ENCODE data around the gene CLPTM1L. TPM values are rescaled to one million over a fixed set of nuclear protein-coding genes. Genes with fewer than 3 reads are reported as not detected.

Gene CLPTM1L
- polyA plus RNA-seq, 1 donor from 2014 or later, result 61.6 TPM

DNA sequence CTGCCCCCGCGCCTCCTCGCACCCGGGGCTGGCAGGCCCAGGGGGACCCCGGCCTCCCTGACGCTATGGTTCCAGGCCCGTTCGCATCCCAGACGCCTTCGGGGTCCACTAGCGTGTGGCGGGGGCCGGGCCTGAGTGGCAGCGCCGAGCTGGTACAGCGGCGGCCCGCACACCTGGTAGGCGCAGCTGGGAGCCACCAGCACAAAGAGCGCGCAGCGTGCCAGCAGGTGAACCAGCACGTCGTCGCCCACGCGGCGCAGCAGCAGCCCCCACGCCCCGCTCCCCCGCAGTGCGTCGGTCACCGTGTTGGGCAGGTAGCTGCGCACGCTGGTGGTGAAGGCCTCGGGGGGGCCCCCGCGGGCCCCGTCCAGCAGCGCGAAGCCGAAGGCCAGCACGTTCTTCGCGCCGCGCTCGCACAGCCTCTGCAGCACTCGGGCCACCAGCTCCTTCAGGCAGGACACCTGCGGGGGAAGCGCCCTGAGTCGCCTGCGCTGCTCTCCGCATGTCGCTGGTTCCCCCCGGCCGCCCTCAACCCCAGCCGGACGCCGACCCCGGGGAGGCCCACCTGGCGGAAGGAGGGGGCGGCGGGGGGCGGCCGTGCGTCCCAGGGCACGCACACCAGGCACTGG is 50.6 kb downstream of the CLPTM1L start:
- Histone ChIP-seq H3K36me3 (ENCODE audit: insufficient read depth, low read length) (no peaks in the 10 kb centered on the region), H3K9me3 (ENCODE audit: low read length) (no peaks in the 10 kb centered on the region), H4K20me1 (ENCODE audit: insufficient read depth) (no peaks in the 10 kb centered on the region), H3K4me2 (ENCODE audit: low read length) (no peak overlapping the region), H3K27me3 (ENCODE audit: insufficient read depth, low read depth, low read length) (peaks cover 21% of the 10 kb centered on the region), H3K27ac (ENCODE audit: low read length) (no peak overlapping the region), H3F3A (ENCODE audit: insufficient read depth, low read length, poor library complexity, severe bottlenecking) (no peaks in the 10 kb centered on the region), H3K9ac (ENCODE audit: low read length) (no peak overlapping the region), H3K9me2 (ENCODE audit: insufficient read depth, low read length) (no peaks in the 10 kb centered on the region), H2AFZ (ENCODE audit: low read depth, low read length) (no peak overlapping the region), H3K4me3 (ENCODE audit: low read length) (peak overlapping the region; percentile 57), H3K79me2 (replicated peaks; ENCODE audit: insufficient read depth, low read length) (no peaks in the 10 kb centered on the region)
- TF ChIP-seq TAF1 (IDR thresholded peaks at IDR 0.05; ENCODE audit: low read depth) (no peak), SMC3 (conservative IDR thresholded peaks at IDR 0.05; ENCODE audit: poor library complexity) (no peak), MXI1 (conservative IDR thresholded peaks at IDR 0.05; ENCODE audit: poor library complexity, severe bottlenecking) (no peak), RAD21 (conservative IDR thresholded peaks at IDR 0.05) (no peak), EP300 (conservative IDR thresholded peaks at IDR 0.05; ENCODE audit: poor library complexity, severe bottlenecking) (no peak), EZH2 (IDR thresholded peaks at IDR 0.05; ENCODE audit: borderline replicate concordance, insufficient read depth, low read length, poor library complexity, severe bottlenecking) (no peak), POLR2AphosphoS5 (IDR thresholded peaks at IDR 0.05) (no peak)
- TF ChIP-seq, protein P1, sequence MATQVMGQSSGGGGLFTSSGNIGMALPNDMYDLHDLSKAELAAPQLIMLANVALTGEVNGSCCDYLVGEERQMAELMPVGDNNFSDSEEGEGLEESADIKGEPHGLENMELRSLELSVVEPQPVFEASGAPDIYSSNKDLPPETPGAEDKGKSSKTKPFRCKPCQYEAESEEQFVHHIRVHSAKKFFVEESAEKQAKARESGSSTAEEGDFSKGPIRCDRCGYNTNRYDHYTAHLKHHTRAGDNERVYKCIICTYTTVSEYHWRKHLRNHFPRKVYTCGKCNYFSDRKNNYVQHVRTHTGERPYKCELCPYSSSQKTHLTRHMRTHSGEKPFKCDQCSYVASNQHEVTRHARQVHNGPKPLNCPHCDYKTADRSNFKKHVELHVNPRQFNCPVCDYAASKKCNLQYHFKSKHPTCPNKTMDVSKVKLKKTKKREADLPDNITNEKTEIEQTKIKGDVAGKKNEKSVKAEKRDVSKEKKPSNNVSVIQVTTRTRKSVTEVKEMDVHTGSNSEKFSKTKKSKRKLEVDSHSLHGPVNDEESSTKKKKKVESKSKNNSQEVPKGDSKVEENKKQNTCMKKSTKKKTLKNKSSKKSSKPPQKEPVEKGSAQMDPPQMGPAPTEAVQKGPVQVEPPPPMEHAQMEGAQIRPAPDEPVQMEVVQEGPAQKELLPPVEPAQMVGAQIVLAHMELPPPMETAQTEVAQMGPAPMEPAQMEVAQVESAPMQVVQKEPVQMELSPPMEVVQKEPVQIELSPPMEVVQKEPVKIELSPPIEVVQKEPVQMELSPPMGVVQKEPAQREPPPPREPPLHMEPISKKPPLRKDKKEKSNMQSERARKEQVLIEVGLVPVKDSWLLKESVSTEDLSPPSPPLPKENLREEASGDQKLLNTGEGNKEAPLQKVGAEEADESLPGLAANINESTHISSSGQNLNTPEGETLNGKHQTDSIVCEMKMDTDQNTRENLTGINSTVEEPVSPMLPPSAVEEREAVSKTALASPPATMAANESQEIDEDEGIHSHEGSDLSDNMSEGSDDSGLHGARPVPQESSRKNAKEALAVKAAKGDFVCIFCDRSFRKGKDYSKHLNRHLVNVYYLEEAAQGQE (IDR thresholded peaks at IDR 0.05; ENCODE audit: borderline replicate concordance), result no peak
- TF ChIP-seq, protein P2, sequence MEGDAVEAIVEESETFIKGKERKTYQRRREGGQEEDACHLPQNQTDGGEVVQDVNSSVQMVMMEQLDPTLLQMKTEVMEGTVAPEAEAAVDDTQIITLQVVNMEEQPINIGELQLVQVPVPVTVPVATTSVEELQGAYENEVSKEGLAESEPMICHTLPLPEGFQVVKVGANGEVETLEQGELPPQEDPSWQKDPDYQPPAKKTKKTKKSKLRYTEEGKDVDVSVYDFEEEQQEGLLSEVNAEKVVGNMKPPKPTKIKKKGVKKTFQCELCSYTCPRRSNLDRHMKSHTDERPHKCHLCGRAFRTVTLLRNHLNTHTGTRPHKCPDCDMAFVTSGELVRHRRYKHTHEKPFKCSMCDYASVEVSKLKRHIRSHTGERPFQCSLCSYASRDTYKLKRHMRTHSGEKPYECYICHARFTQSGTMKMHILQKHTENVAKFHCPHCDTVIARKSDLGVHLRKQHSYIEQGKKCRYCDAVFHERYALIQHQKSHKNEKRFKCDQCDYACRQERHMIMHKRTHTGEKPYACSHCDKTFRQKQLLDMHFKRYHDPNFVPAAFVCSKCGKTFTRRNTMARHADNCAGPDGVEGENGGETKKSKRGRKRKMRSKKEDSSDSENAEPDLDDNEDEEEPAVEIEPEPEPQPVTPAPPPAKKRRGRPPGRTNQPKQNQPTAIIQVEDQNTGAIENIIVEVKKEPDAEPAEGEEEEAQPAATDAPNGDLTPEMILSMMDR (IDR thresholded peaks at IDR 0.05; ENCODE audit: poor library complexity, severe bottlenecking), result no peak

DNA sequence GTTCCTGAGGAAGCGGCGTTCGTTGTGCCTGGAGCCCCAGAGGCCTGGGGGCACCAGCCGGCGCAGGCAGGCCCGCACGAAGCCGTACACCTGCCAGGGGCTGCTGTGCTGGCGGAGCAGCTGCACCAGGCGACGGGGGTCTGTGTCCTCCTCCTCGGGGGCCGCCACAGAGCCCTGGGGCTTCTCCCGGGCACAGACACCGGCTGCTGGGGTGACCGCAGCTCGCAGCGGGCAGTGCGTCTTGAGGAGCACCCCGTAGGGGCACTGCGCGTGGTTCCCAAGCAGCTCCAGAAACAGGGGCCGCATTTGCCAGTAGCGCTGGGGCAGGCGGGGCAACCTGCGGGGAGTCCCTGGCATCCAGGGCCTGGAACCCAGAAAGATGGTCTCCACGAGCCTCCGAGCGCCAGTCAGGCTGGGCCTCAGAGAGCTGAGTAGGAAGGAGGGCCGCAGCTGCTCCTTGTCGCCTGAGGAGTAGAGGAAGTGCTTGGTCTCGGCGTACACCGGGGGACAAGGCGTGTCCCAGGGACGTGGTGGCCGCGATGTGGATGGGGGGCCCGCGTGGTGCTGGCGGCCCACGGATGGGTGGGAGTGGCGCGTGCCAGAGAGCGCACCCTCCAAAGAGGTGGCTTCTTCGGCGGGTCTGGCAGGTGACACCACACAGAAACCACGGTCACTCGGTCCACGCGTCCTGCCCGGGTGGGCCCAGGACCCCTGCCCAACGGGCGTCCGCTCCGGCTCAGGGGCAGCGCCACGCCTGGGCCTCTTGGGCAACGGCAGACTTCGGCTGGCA is 51.3 kb downstream of the CLPTM1L start:
- Histone ChIP-seq H3F3A (ENCODE audit: insufficient read depth, low read length, poor library complexity, severe bottlenecking) (no peaks in the 10 kb centered on the region), H3K36me3 (ENCODE audit: insufficient read depth, low read length) (no peaks in the 10 kb centered on the region), H3K9me2 (ENCODE audit: insufficient read depth, low read length) (no peaks in the 10 kb centered on the region), H4K20me1 (ENCODE audit: insufficient read depth) (no peaks in the 10 kb centered on the region), H3K27me3 (ENCODE audit: insufficient read depth, low read depth, low read length) (peaks cover 21% of the 10 kb centered on the region), H3K9me3 (ENCODE audit: low read length) (no peaks in the 10 kb centered on the region), H3K9ac (ENCODE audit: low read length) (no peak overlapping the region), H3K27ac (ENCODE audit: low read length) (no peak overlapping the region), H3K79me2 (replicated peaks; ENCODE audit: insufficient read depth, low read length) (no peaks in the 10 kb centered on the region), H2AFZ (ENCODE audit: low read depth, low read length) (no peak overlapping the region), H3K4me2 (ENCODE audit: low read length) (no peak overlapping the region), H3K4me3 (ENCODE audit: low read length) (no peak overlapping the region)
- TF ChIP-seq POLR2AphosphoS5 (IDR thresholded peaks at IDR 0.05) (no peak), EP300 (conservative IDR thresholded peaks at IDR 0.05; ENCODE audit: poor library complexity, severe bottlenecking) (no peak), EZH2 (IDR thresholded peaks at IDR 0.05; ENCODE audit: borderline replicate concordance, insufficient read depth, low read length, poor library complexity, severe bottlenecking) (no peak), SMC3 (conservative IDR thresholded peaks at IDR 0.05; ENCODE audit: poor library complexity) (no peak), TAF1 (IDR thresholded peaks at IDR 0.05; ENCODE audit: low read depth) (no peak), MXI1 (conservative IDR thresholded peaks at IDR 0.05; ENCODE audit: poor library complexity, severe bottlenecking) (no peak), RAD21 (conservative IDR thresholded peaks at IDR 0.05) (no peak)
- TF ChIP-seq, protein P2 (IDR thresholded peaks at IDR 0.05; ENCODE audit: poor library complexity, severe bottlenecking), result no peak
- TF ChIP-seq, protein P1 (IDR thresholded peaks at IDR 0.05; ENCODE audit: borderline replicate concordance), result no peak

Measured in neural cell (in vitro differentiated cells).